CD4-positive, alpha-beta T cell (primary cell): ENCODE data around the gene CCDC12. TPM values are rescaled to one million over a fixed set of nuclear protein-coding genes. Genes with fewer than 3 reads are reported as not detected.

Experiments
- ATAC-seq: fragments of 200-7000 bp; cut with Tn5 transposase; one replicate; pipeline ENCODE4 v1.10.0; 2022; ENCODE audit warnings: mild to moderate bottlenecking; ENCODE audit not compliant: poor library complexity
- CTCF ChIA-PET: fragments of 350-600 bp; sonication (Branson Sonifier 250); formaldehyde crosslinking; loops from one replicate; lab custom pipeline; 2021; ENCODE audit warnings: antibody characterized with exemption, inconsistent platforms; lab: Charles Lee
- POLR2A ChIA-PET: fragments of 350-600 bp; sonication (Branson Sonifier 250); formaldehyde crosslinking; loops from one replicate; lab custom pipeline; 2021; ENCODE audit warnings: antibody characterized with exemption, inconsistent platforms; lab: Charles Lee
- DNase-seq, 14 experiments: peaks; one replicate each; pipeline ENCODE4 v3.0.0-alpha.2; 2013 to 2020; ENCODE audit warnings: mixed read lengths in 2 of 14
- H3K27ac ChIP-seq, 2 donors: one replicate each; pipeline versions ENCODE4 v1.5.1 to v1.7.0; 2013; ENCODE audit warnings: low read length in 2 of 2, low read depth in 1 of 2, mild to moderate bottlenecking in 1 of 2
- H3K27me3 ChIP-seq, 2 experiments: 1 replicate in 1 of 2; 2 replicates in 1 of 2; pipeline versions ENCODE4 v1.6.1 to v1.7.0; 2013; ENCODE audit warnings: low read length in 2 of 2, control low read depth in 1 of 2, mild to moderate bottlenecking in 1 of 2, moderate library complexity in 1 of 2; ENCODE audit not compliant: insufficient read depth in 2 of 2, control insufficient read depth in 1 of 2
- H3K36me3 ChIP-seq: one replicate; pipeline ENCODE4 v1.6.1; 2013; ENCODE audit warnings: low read length, control low read depth; ENCODE audit not compliant: insufficient read depth
- H3K4me1 ChIP-seq: one replicate; pipeline ENCODE4 v1.6.1; 2013; ENCODE audit warnings: low read length, control low read depth; ENCODE audit not compliant: insufficient read depth
- H3K4me3 ChIP-seq: one replicate; pipeline ENCODE4 v1.5.1; 2013; ENCODE audit warnings: mild to moderate bottlenecking, low read length, moderate library complexity
- H3K9me3 ChIP-seq, 2 experiments: 1 replicate in 1 of 2; 2 replicates in 1 of 2; pipeline versions ENCODE4 v1.6.1 to v1.7.0; 2013; ENCODE audit warnings: low read length in 2 of 2, mild to moderate bottlenecking in 2 of 2, control low read depth in 1 of 2, moderate library complexity in 1 of 2; ENCODE audit not compliant: control insufficient read depth in 1 of 2, insufficient read depth in 1 of 2
- H3K27ac Mint-ChIP-seq: one replicate; pipeline ENCODE4 v1.8.0; 2020; ENCODE audit warnings: mixed read lengths
- H3K27me3 Mint-ChIP-seq: one replicate; pipeline ENCODE4 v1.8.0; 2021; ENCODE audit warnings: mixed read lengths
- H3K36me3 Mint-ChIP-seq: one replicate; pipeline ENCODE4 v1.8.0; 2021; ENCODE audit warnings: low read depth, mixed read lengths
- H3K4me1 Mint-ChIP-seq: one replicate; pipeline ENCODE4 v1.8.0; 2021; ENCODE audit warnings: low read depth, mixed read lengths
- H3K4me3 Mint-ChIP-seq: one replicate; pipeline ENCODE4 v1.8.0; 2020; ENCODE audit warnings: mild to moderate bottlenecking, mixed read lengths
- H3K9me3 Mint-ChIP-seq: one replicate; pipeline ENCODE4 v1.8.0; 2020; ENCODE audit warnings: mixed read lengths
- intact Hi-C, 2 experiments: fragments of 100-400 bp; cut with DNase I in 1 of 2; cut with micrococcal nuclease in 1 of 2; formaldehyde crosslinking; loops; one replicate each; pipeline versions ENCODE4 v1.15.1 to v1.9.0; 2023 to 2025; cut with DNase I, micrococcal nuclease
- total RNA-seq, 174 experiments: library from RNA in 2 of 174; stranded (reverse) in 2 of 174; gene quantifications; one replicate each; pipeline ENCODE4 v1.2.3 and lab custom pipeline; 2021 to 2026
- TF ChIP-seq, protein P1 (sequence below): fragments of 200-600 bp; IDR thresholded peaks from one replicate; pipeline ENCODE4 v1.8.0; 2022; ENCODE audit warnings: antibody characterized with exemption, mild to moderate bottlenecking

Gene CCDC12
- total RNA-seq, 2 experiments from 2014 or later: 57.5 to 59.5 TPM

DNA sequence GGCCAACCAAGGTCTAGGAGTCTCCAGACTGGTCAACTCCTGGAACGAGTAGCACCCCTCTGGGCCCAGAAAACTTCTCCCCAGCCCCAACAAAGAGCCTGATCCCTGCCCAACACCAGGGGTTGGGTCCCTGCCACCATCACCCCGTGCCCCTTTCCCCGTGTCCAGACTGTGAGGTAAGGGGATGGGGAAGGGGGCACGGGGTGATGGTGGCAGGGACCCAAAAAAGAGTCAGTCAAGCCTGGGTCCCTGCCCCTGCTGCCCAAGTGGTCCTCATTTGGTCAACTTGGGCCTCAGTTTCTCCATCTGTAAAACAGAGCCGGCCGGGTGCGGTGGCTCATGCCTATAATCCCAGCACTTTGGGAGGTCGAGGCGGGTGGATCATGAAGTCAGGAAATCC is 1.8 kb upstream of the CCDC12 start:
- intact Hi-C loops: loop anchor here in 1 of 2 experiments (5.0 kb wide), 2 partner anchors 304 to 499 kb away; partner anchors contain the start of genes KIF9, KLHL18 and SCAP
- H3K27ac Mint-ChIP-seq: peak overlapping the region; percentile 91
- no peak for ATAC-seq
- H3K4me1 Mint-ChIP-seq: peaks cover 71% of the 10 kb centered on the region
- H3K4me1 ChIP-seq: peaks cover 86% of the 10 kb centered on the region
- peak overlapping the region; percentile 82 for H3K4me3 Mint-ChIP-seq
- DNase-seq: peak in 1 of 14 experiments; percentile 9
- no peaks in the 10 kb centered on the region for H3K9me3 ChIP-seq
- TF ChIP-seq, protein P1, sequence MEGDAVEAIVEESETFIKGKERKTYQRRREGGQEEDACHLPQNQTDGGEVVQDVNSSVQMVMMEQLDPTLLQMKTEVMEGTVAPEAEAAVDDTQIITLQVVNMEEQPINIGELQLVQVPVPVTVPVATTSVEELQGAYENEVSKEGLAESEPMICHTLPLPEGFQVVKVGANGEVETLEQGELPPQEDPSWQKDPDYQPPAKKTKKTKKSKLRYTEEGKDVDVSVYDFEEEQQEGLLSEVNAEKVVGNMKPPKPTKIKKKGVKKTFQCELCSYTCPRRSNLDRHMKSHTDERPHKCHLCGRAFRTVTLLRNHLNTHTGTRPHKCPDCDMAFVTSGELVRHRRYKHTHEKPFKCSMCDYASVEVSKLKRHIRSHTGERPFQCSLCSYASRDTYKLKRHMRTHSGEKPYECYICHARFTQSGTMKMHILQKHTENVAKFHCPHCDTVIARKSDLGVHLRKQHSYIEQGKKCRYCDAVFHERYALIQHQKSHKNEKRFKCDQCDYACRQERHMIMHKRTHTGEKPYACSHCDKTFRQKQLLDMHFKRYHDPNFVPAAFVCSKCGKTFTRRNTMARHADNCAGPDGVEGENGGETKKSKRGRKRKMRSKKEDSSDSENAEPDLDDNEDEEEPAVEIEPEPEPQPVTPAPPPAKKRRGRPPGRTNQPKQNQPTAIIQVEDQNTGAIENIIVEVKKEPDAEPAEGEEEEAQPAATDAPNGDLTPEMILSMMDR: no peak
- H3K9me3 Mint-ChIP-seq: no peaks in the 10 kb centered on the region
- POLR2A ChIA-PET: interaction anchor here (1.0 to 3.2 kb wide), 6 partner anchors 10 to 185 kb away, joined by 3 to 22 read pairs (median 6); partner anchors contain the start of gene SETD2
- H3K4me3 ChIP-seq: no peak overlapping the region
- H3K36me3 ChIP-seq: peaks cover 8% of the 10 kb centered on the region
- no peaks in the 10 kb centered on the region for H3K27me3 Mint-ChIP-seq
- CTCF ChIA-PET: no interaction called here
- no peaks in the 10 kb centered on the region for H3K27me3 ChIP-seq
- peaks cover 22% of the 10 kb centered on the region for H3K36me3 Mint-ChIP-seq
- peak overlapping the region in 1 of 2 donors; percentile 71 for H3K27ac ChIP-seq

DNA sequence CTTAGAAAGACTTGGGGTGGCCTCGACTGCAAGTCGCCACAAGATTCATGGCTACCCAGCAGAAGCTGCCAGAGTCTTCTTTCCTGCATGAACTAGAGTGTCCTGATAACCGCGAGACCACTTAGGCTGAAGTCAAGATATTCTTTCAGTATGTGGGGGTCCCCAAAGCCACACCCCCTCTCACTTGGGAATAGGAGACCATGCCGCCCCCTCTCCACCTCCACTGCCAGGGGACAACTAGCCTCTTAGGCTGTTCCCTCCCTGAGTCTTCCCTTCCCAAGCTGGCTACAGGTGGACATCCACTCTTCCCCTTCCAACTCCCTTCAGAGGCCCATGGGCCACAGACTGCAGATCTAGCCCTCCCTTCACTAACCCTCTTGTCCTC is 1.3 kb upstream of the CCDC12 start:
- intact Hi-C loops: loop anchor here in 1 of 2 experiments (5.0 kb wide), 2 partner anchors 304 to 499 kb away; partner anchors contain the start of genes KIF9, KLHL18 and SCAP
- Mint-ChIP-seq H3K4me1 (peaks cover 71% of the 10 kb centered on the region), H3K4me3 (peak overlapping the region; percentile 82), H3K27ac (peak overlapping the region; percentile 91), H3K9me3 (no peaks in the 10 kb centered on the region), H3K36me3 (peaks cover 22% of the 10 kb centered on the region), H3K27me3 (no peaks in the 10 kb centered on the region)
- Histone ChIP-seq H3K27me3 (no peaks in the 10 kb centered on the region), H3K27ac (no peak overlapping the region), H3K4me3 (no peak overlapping the region), H3K4me1 (peaks cover 84% of the 10 kb centered on the region), H3K36me3 (peaks cover 6% of the 10 kb centered on the region), H3K9me3 (no peaks in the 10 kb centered on the region)
- ATAC-seq: no peak
- ChIA-PET CTCF (no interaction called here), POLR2A (interaction anchor here (1.1 to 2.6 kb wide), 2 partner anchors 10 to 12 kb away, joined by 5 to 22 read pairs; no protein-coding TSS in a partner anchor)
- TF ChIP-seq, protein P1: no peak
- DNase-seq: peak in 1 of 14 experiments; percentile 3

DNA sequence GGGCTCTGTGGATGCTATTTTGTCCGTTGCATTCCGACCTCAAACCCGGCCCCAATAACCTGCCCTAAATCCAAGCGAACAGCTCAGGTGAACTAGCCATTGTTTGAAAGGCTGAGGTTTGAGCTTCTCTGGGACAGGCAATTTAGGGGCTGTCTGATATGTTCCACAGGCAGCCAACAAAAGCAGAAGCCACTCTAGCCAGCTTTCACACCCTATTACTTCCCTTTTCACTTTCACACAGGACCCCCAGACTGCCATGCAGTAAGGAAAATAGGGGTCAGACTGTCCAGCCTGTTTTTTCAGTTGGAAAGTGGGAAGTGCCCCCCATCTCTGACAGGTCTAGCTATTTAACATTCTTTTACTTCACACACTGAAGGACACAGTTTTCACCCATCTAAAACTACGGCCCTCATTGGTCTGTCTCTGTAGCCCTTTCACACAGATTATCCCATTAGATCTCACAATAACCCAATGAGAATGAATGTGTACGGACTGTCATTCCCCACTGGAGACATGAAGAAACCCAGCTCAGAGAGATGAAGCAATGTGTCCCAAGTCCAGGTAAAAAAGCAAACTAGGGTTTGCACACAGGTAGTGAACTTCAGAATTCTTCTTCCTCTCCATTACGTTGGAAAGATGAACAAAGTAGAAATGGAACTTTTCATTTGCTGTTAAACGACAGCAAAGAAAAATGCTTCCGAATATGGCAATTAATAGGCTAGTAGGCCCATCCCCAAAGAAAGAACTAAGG is 1.9 kb downstream of the CCDC12 start:
- Mint-ChIP-seq H3K4me3 (peak overlapping the region; percentile 81), H3K27me3 (no peaks in the 10 kb centered on the region), H3K36me3 (peaks cover 51% of the 10 kb centered on the region), H3K9me3 (no peaks in the 10 kb centered on the region), H3K4me1 (peaks cover 80% of the 10 kb centered on the region), H3K27ac (peak overlapping the region; percentile 47)
- intact Hi-C loops: loop anchor here in 1 of 2 experiments (5.0 kb wide), 2 partner anchors 308 to 503 kb away; partner anchors contain the start of genes KIF9, KLHL18 and SCAP
- ChIA-PET CTCF (no interaction called here), POLR2A (no interaction called here)
- TF ChIP-seq, protein P1: no peak
- H3K4me1 ChIP-seq: peaks cover 85% of the 10 kb centered on the region
- H3K27me3 ChIP-seq: no peaks in the 10 kb centered on the region
- no peak overlapping the region for H3K27ac ChIP-seq
- H3K9me3 ChIP-seq: no peaks in the 10 kb centered on the region
- no peak overlapping the region for H3K4me3 ChIP-seq
- ATAC-seq: no peak
- no peak for DNase-seq
- peaks cover 13% of the 10 kb centered on the region for H3K36me3 ChIP-seq
